ENCODE measurements around the gene CD22. TPM values are rescaled to one million over a fixed set of nuclear protein-coding genes. Genes with fewer than 3 reads are reported as not detected.

Gene CD22
- total and polyA plus RNA-seq, 2 of the 8 experiments (the other 6 are each of a cell fraction or from before 2014, with no cell fraction given), result 0.06 to 0.60 TPM

GRCh38 chr19:35306473-35307246 is 22.3 kb upstream of the CD22 start:
- no peak overlapping the region for H3K4me2 ChIP-seq (ENCODE audit: insufficient read depth in 1 of 2, low read depth in 2 of 2, low read length in 2 of 2)
- ChIA-PET CTCF (ENCODE audit: partially characterized antibody) (interaction anchor here (0.7 to 1.9 kb wide), 16 partner anchors 9 to 263 kb away, joined by 3 to 8 read pairs (median 4); no protein-coding TSS in a partner anchor), POLR2A (ENCODE audit: partially characterized antibody) (interaction anchor here (0.6 to 1.6 kb wide), 4 partner anchors 9 to 43 kb away, joined by 3 read pairs; no protein-coding TSS in a partner anchor)
- no peak overlapping the region for H2AK5ac ChIP-seq (ENCODE audit: low read depth, low read length)
- FAIRE-seq (no peak), DNase-seq (ENCODE audit: low read depth in 1 of 2, low spot score in 2 of 2) (no peak)
- H4K8ac ChIP-seq (ENCODE audit: extremely low read depth, insufficient read depth, low read length), result no peak overlapping the region
- H2BK5ac ChIP-seq (ENCODE audit: low read depth, low read length), result no peak overlapping the region
- H3K9me3 ChIP-seq (ENCODE audit: insufficient read depth in 2 of 2, low read depth in 1 of 2, low read length in 1 of 2), result no peaks in the 10 kb centered on the region
- H3K23me2 ChIP-seq (ENCODE audit: low read depth, low read length), result no peaks in the 10 kb centered on the region
- no peak overlapping the region for H2BK15ac ChIP-seq (ENCODE audit: low read length)
- no peak overlapping the region for H3K56ac ChIP-seq (replicated peaks; ENCODE audit: insufficient read length, low read depth, low read length)
- peak overlapping the region; percentile 10; the same call in 1 of the 2 replicates for H2BK20ac ChIP-seq (ENCODE audit: low read length)
- no peaks in the 10 kb centered on the region for H4K20me1 ChIP-seq (replicated peaks in 1 of 2; ENCODE audit: control insufficient read depth in 1 of 2, insufficient read depth in 2 of 2, low read length in 2 of 2)
- H3K14ac ChIP-seq (ENCODE audit: insufficient read length), result no peak overlapping the region
- WGBS, 2 experiments (ENCODE audit: extremely low coverage in 1 of 2, insufficient coverage in 1 of 2, insufficient read length in 1 of 2, insufficient replicate concordance in 2 of 2, low coverage in 1 of 2, low lambda C conversion rate in 2 of 2, missing lambda C conversion rate in 1 of 2), result 86% methylated on average over 20 of the region's 20 CpGs; no CpG with 5 or more reads in 1 of the 2 experiments
- no peak overlapping the region for H3K4ac ChIP-seq (replicated peaks; ENCODE audit: insufficient read length, low read depth, low read length)
- no peaks in the 10 kb centered on the region for H3K79me2 ChIP-seq (ENCODE audit: control insufficient read depth in 1 of 2, insufficient read depth in 2 of 2, low read length in 2 of 2)
- H3K4me3 ChIP-seq (ENCODE audit: extremely low read depth in 1 of 4, insufficient read depth in 2 of 4, low read depth in 3 of 4, low read length in 4 of 4), result no peak overlapping the region
- no peak overlapping the region for H2BK120ac ChIP-seq (replicated peaks; ENCODE audit: low read depth, low read length)
- H2BK12ac ChIP-seq (ENCODE audit: low read depth, low read length), result no peak overlapping the region
- no peaks in the 10 kb centered on the region for H3K36me3 ChIP-seq (ENCODE audit: control insufficient read depth in 2 of 4, insufficient read depth in 4 of 4, low read length in 3 of 4)
- H3K27me3 ChIP-seq (replicated peaks in 1 of 4; ENCODE audit: control insufficient read depth in 3 of 4, extremely low read depth in 1 of 4, insufficient read depth in 3 of 4, low read length in 3 of 4), result no peaks in the 10 kb centered on the region
- H3K27ac ChIP-seq (ENCODE audit: low read depth, low read length), result no peak overlapping the region
- no peak overlapping the region for H3K18ac ChIP-seq (ENCODE audit: extremely low read depth, low read length)
- H4K91ac ChIP-seq (replicated peaks; ENCODE audit: insufficient read length, low read length), result no peak overlapping the region
- H3K9ac ChIP-seq (replicated peaks in 1 of 4; ENCODE audit: extremely low read depth in 1 of 4, low read depth in 3 of 4, low read length in 3 of 4), result no peak overlapping the region
- no peak overlapping the region for H3K23ac ChIP-seq (ENCODE audit: insufficient read length)
- H2AFZ ChIP-seq (ENCODE audit: low read length), result no peak overlapping the region
- H3K79me1 ChIP-seq (ENCODE audit: low read depth, low read length), result no peaks in the 10 kb centered on the region
- no peak overlapping the region for H4K5ac ChIP-seq (ENCODE audit: insufficient read length, low read depth, low read length)
- H3K4me1 ChIP-seq (replicated peaks in 1 of 4; ENCODE audit: control insufficient read depth in 3 of 4, insufficient read depth in 4 of 4, low read length in 3 of 4), result peaks cover 0 to 2% (median 0%) of the 10 kb centered on the region in 4 experiments; a peak in 1 of 7 replicates
- no peak for TF ChIP-seq SP4 (IDR thresholded peaks at IDR 0.05; ENCODE audit: low read length)
- peak; percentile 58 to 66 for TF ChIP-seq RAD21 (IDR thresholded peaks at IDR 0.05 in 1 of 2, conservative IDR thresholded peaks at IDR 0.05 in 1 of 2; ENCODE audit: low read depth in 2 of 2, low read length in 2 of 2)
- TF ChIP-seq KDM1A (IDR thresholded peaks at IDR 0.05; ENCODE audit: borderline replicate concordance, low read length), result peak; percentile 90
- no peak for TF ChIP-seq SIX5 (IDR thresholded peaks at IDR 0.05; ENCODE audit: low read depth, low read length)
- TF ChIP-seq NRF1 (IDR thresholded peaks at IDR 0.05; ENCODE audit: low read depth, low read length), result no peak
- no peak for TF ChIP-seq PHF8 (conservative IDR thresholded peaks at IDR 0.05; ENCODE audit: low read depth, low read length)
- no peak for TF ChIP-seq CBX8 (IDR thresholded peaks at IDR 0.05; ENCODE audit: borderline replicate concordance, low read depth, low read length)
- TF ChIP-seq TBP (IDR thresholded peaks at IDR 0.05; ENCODE audit: low read depth, low read length), result no peak
- no peak for TF ChIP-seq E2F6 (IDR thresholded peaks at IDR 0.05)
- TF ChIP-seq, protein P1, sequence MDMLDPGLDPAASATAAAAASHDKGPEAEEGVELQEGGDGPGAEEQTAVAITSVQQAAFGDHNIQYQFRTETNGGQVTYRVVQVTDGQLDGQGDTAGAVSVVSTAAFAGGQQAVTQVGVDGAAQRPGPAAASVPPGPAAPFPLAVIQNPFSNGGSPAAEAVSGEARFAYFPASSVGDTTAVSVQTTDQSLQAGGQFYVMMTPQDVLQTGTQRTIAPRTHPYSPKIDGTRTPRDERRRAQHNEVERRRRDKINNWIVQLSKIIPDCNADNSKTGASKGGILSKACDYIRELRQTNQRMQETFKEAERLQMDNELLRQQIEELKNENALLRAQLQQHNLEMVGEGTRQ (IDR thresholded peaks at IDR 0.05; ENCODE audit: low read length), result no peak

All from H1 (cell line).